A549 (cell line): ENCODE data around the gene PARP15. TPM values are rescaled to one million over a fixed set of nuclear protein-coding genes. Genes with fewer than 3 reads are reported as not detected.

ENCODE experiments used
- ATAC-seq, 2 experiments: fragments of 200-7000 bp in 1 of 2; fragments of >200 bp in 1 of 2; cut with Nextera tagmentation in 1 of 2; cut with Tn5 transposase in 1 of 2; 3 replicates each; pipeline versions ENCODE4 v1.8.0 to v1.9.1; 2018 to 2020; ENCODE audit warnings: mild to moderate bottlenecking in 1 of 2, moderate library complexity in 1 of 2
- CTCF ChIA-PET: fragments of 300-600 bp; sonication (Branson Sonifier 250); formaldehyde crosslinking; extraction: SDS; loops from one replicate; lab custom pipeline; 2021; ENCODE audit warnings: antibody characterized with exemption, inconsistent platforms; lab: Yijun Ruan, JAX
- POLR2A ChIA-PET: fragments of 350-600 bp; formaldehyde crosslinking; extraction: SDS; loops from one replicate; lab custom pipeline; 2021; ENCODE audit warnings: antibody characterized with exemption, inconsistent platforms; lab: Yijun Ruan, JAX
- DNase-seq, 2 experiments: peaks; one replicate each; pipeline versions ENCODE4 v3.0.0 to v3.0.0-alpha.2; 2011 to 2016; ENCODE audit warnings: low read depth in 1 of 2, low spot score in 1 of 2
- FAIRE-seq: peaks from 2 replicates; lab custom pipeline; 2011; peaks lifted over from hg19 to GRCh38; lab: Jason Lieb, UNC
- H3K27ac ChIP-seq, 2 experiments: fragments of >200 bp; sonication (Bioruptor Twin); formaldehyde crosslinking; 3 replicates each; pipeline ENCODE4 v1.5.1; 2016 to 2017
- H3K4me1 ChIP-seq: fragments of >200 bp; sonication (Bioruptor Twin); formaldehyde crosslinking; 3 replicates; pipeline ENCODE4 v1.6.1; 2016
- H3K4me2 ChIP-seq: fragments of >200 bp; sonication (Bioruptor Twin); formaldehyde crosslinking; 3 replicates; pipeline ENCODE4 v1.6.1; 2016
- H3K4me3 ChIP-seq: fragments of >200 bp; sonication (Bioruptor Twin); formaldehyde crosslinking; 3 replicates; pipeline ENCODE4 v1.5.1; 2016
- H3K9me3 ChIP-seq: fragments of >200 bp; sonication (Bioruptor Twin); formaldehyde crosslinking; 3 replicates; pipeline ENCODE4 v1.6.1; 2016
- ATOH8 ChIP-seq: fragments of 250-450 bp; sonication (Bioruptor Pico); IDR thresholded peaks from 2 replicates; pipeline ENCODE4 v1.5.0; 2020; ENCODE audit warnings: low read depth, mild to moderate bottlenecking, moderate library complexity
- CBX2 ChIP-seq: fragments of 200-600 bp; sonication (generic); IDR thresholded peaks from 2 replicates; pipeline ENCODE4 v1.6.1; 2016; ENCODE audit warnings: low read depth, mild to moderate bottlenecking, borderline replicate concordance
- CHD4 ChIP-seq: fragments of 200-600 bp; sonication (generic); IDR thresholded peaks from 2 replicates; pipeline ENCODE4 v1.6.1; 2016; ENCODE audit warnings: antibody characterized with exemption, mild to moderate bottlenecking, borderline replicate concordance
- EHMT2 ChIP-seq: fragments of 200-600 bp; sonication (generic); IDR thresholded peaks from 2 replicates; pipeline ENCODE4 v1.6.1; 2016; ENCODE audit warnings: antibody characterized with exemption, low read depth, mild to moderate bottlenecking, moderate library complexity
- EP300 ChIP-seq, 2 experiments: fragments of >200 bp; sonication (Bioruptor Twin); formaldehyde crosslinking; IDR thresholded peaks; 2 replicates in 1 of 2; 3 replicates in 1 of 2; pipeline ENCODE4 v1.6.1; 2016 to 2017
- ESRRA ChIP-seq: fragments of 150-350 bp; IDR thresholded peaks from 2 replicates; pipeline ENCODE4 v1.6.1; 2014; ENCODE audit warnings: mild to moderate bottlenecking, low read length, borderline replicate concordance
- GATA3 ChIP-seq: IDR thresholded peaks from 2 replicates; pipeline ENCODE4 v1.6.1; 2012; ENCODE audit warnings: borderline replicate concordance
- HEYL ChIP-seq: fragments of 250-450 bp; sonication (Bioruptor Pico); IDR thresholded peaks from 2 replicates; pipeline ENCODE4 v1.8.0; 2021; ENCODE audit warnings: mild to moderate bottlenecking, moderate library complexity
- HOXB13 ChIP-seq: fragments of 250-450 bp; sonication (Bioruptor Pico); IDR thresholded peaks from 2 replicates; pipeline ENCODE4 v1.5.0; 2020; ENCODE audit warnings: low read depth, mild to moderate bottlenecking, moderate library complexity
- JUN ChIP-seq, 2 experiments: fragments of >200 bp; sonication (Bioruptor Twin); formaldehyde crosslinking; IDR thresholded peaks; 2 replicates in 1 of 2; 3 replicates in 1 of 2; pipeline ENCODE4 v1.6.1; 2016 to 2017
- JUNB ChIP-seq: fragments of >200 bp; sonication (Bioruptor Twin); formaldehyde crosslinking; IDR thresholded peaks from 2 replicates; pipeline ENCODE4 v1.6.1; 2016
- KDM5A ChIP-seq: fragments of 200-600 bp; sonication (generic); IDR thresholded peaks from 2 replicates; pipeline ENCODE4 v1.6.1; 2016; ENCODE audit warnings: antibody characterized with exemption, mild to moderate bottlenecking
- MAX ChIP-seq: IDR thresholded peaks from 2 replicates; pipeline ENCODE4 v1.6.1; 2012
- MAZ ChIP-seq: fragments of 150-350 bp; IDR thresholded peaks from 2 replicates; pipeline ENCODE4 v1.6.1; 2014; ENCODE audit warnings: antibody characterized with exemption, low read depth, low read length, borderline replicate concordance
- MYC ChIP-seq: IDR thresholded peaks from 2 replicates; pipeline ENCODE4 v1.6.1; 2012; ENCODE audit warnings: mild to moderate bottlenecking, inconsistent platforms, low read length, improper control_type of control experiment, borderline replicate concordance
- NPAS2 ChIP-seq: fragments of 250-450 bp; sonication (Bioruptor Pico); IDR thresholded peaks from 2 replicates; pipeline ENCODE4 v1.8.0; 2022; ENCODE audit warnings: mild to moderate bottlenecking, moderate library complexity, borderline replicate concordance
- PHF8 ChIP-seq: fragments of 200-600 bp; sonication (generic); IDR thresholded peaks from 2 replicates; pipeline ENCODE4 v1.6.1; 2016; ENCODE audit warnings: low read depth, mild to moderate bottlenecking, antibody characterized with exemption, moderate library complexity, borderline replicate concordance
- RAD21 ChIP-seq, 2 experiments: fragments of >200 bp in 1 of 2; sonication (Bioruptor Twin) in 1 of 2; formaldehyde crosslinking in 1 of 2; IDR thresholded peaks in 1 of 2; conservative IDR thresholded peaks in 1 of 2; 2 replicates in 1 of 2; 3 replicates in 1 of 2; pipeline ENCODE4 v1.6.1; 2012 to 2018; ENCODE audit warnings: inconsistent platforms in 1 of 2
- RCOR1 ChIP-seq: fragments of 150-350 bp; IDR thresholded peaks from 2 replicates; pipeline ENCODE4 v1.6.1; 2014; ENCODE audit warnings: antibody characterized with exemption, low read length, low read depth
- REST ChIP-seq: fragments of 200-600 bp; sonication (generic); IDR thresholded peaks from 2 replicates; pipeline ENCODE4 v1.6.1; 2016; ENCODE audit warnings: antibody characterized with exemption, mild to moderate bottlenecking, moderate library complexity
- RFX5 ChIP-seq: fragments of 450-650 bp; IDR thresholded peaks from 2 replicates; pipeline ENCODE4 v1.7.1; 2014; ENCODE audit warnings: antibody characterized with exemption, mild to moderate bottlenecking, moderate library complexity
- SMC3 ChIP-seq: fragments of >200 bp; sonication (Bioruptor Twin); formaldehyde crosslinking; IDR thresholded peaks from 3 replicates; pipeline ENCODE4 v1.6.1; 2018; ENCODE audit warnings: inconsistent platforms
- TFCP2L1 ChIP-seq: fragments of 250-450 bp; sonication (Bioruptor Pico); IDR thresholded peaks from 2 replicates; pipeline ENCODE4 v1.5.0; 2021; ENCODE audit warnings: mild to moderate bottlenecking
- TP53 ChIP-seq: fragments of 250-450 bp; sonication (Bioruptor Pico); IDR thresholded peaks from 2 replicates; pipeline ENCODE4 v1.5.0; 2021; ENCODE audit warnings: mild to moderate bottlenecking, moderate library complexity
- WGBS: methylation state at CpG from one replicate; pipeline ENCODE4 v1.1.6; 2017; ENCODE audit errors: missing lambda C conversion rate; 5-methylcytosine and 5-hydroxymethylcytosine counted together
- polyA plus RNA-seq, 4 experiments: library from polyadenylated mRNA; depleted of rRNA in 3 of 4; stranded (reverse); fragments of >200 nt; fragmentation: RNase III in 1 of 4; extraction: RNeasy Plus Mini Kit Qiagen cat#74134 plus additional on column Dnase treatment in 1 of 4; gene quantifications; 2 replicates in 3 of 4; 3 replicates in 1 of 4; pipeline ENCODE4 v1.2.3, GENCODE V29; 2011 to 2017

The PARP15 gene
- polyA plus RNA-seq, 2 of the 4 experiments (the other 2 are of a cell fraction): 0.05 TPM; not detected in 1

- TF ChIP-seq REST: no peak
- TF ChIP-seq HEYL (CRISPR knock-in tag): no peak
- no peak for TF ChIP-seq MYC
- no peak for TF ChIP-seq EP300 (IDR thresholded peaks at IDR 0.05)
Measured at GRCh38 chr3:122662505-122662904, 85.1 kb downstream of the PARP15 start (continued).

GRCh38 chr3:122665226-122665786 is 87.9 kb downstream of the PARP15 start:
- Histone ChIP-seq H3K4me2 (no peak overlapping the region), H3K27ac (no peak overlapping the region), H3K4me1 (peaks cover 8% of the 10 kb centered on the region; the same call in 1 of the 3 replicates)
- WGBS: 77% methylated on average over 4 of the region's 4 CpGs
- POLR2A ChIA-PET: no interaction called here
- FAIRE-seq: no peak
- ATAC-seq: no peak
- no peak for DNase-seq
- CTCF ChIA-PET: no interaction called here
- TF ChIP-seq RFX5 (no peak), JUNB (no peak), KDM5A (no peak), SMC3 (no peak), ATOH8 (CRISPR knock-in tag) (no peak), TP53 (CRISPR knock-in tag) (no peak), NPAS2 (CRISPR knock-in tag) (no peak), JUN (IDR thresholded peaks at IDR 0.05) (no peak), CHD4 (no peak), MAZ (no peak)
- TF ChIP-seq, all 56 proteins: peak for 0
- 0 out of 3 replicates have a peak, but pooled peaks cover 3% of the 10 kb centered on the region for H3K9me3 ChIP-seq
- no peak overlapping the region for H3K4me3 ChIP-seq

GRCh38 chr3:122665881-122666280 is 88.4 kb downstream of the PARP15 start:
- H3K9me3 ChIP-seq: 0 out of 3 replicates have a peak, but pooled peaks cover 3% of the 10 kb centered on the region
- no peak overlapping the region for H3K4me3 ChIP-seq
- H3K4me1 ChIP-seq: peaks cover 8% of the 10 kb centered on the region; the same call in 1 of the 3 replicates
- no peak overlapping the region for H3K4me2 ChIP-seq
- H3K27ac ChIP-seq: no peak overlapping the region
- no peak for FAIRE-seq
- POLR2A ChIA-PET: no interaction called here
- DNase-seq: no peak
- no peak for TF ChIP-seq TFCP2L1
- TF ChIP-seq CBX2: no peak
- TF ChIP-seq GATA3: no peak
- TF ChIP-seq RCOR1: no peak
- no peak for TF ChIP-seq KDM5A
- no peak for TF ChIP-seq ESRRA
- no peak for TF ChIP-seq RAD21 (conservative IDR thresholded peaks at IDR 0.05 in 1 of 2, IDR thresholded peaks at IDR 0.05 in 1 of 2)
- no peak for TF ChIP-seq MAX
- no peak for TF ChIP-seq HOXB13 (CRISPR knock-in tag)
- TF ChIP-seq EHMT2: no peak
- no peak for TF ChIP-seq PHF8
- CTCF ChIA-PET: interaction anchor here (1.1 kb wide), 1 partner anchor 14 kb away, joined by 3 read pairs; no protein-coding TSS in a partner anchor
- ATAC-seq: no peak
